Stimulated activated effector memory CD8-positive, alpha-beta T cell treated with anti-CD3 and anti-CD28 coated beads, Interleukin-12 subunit alpha, Interleukin-12 subunit beta, amount 100 ng/mL, for 72 hours (primary cell): ENCODE measurements around the gene AIFM2.
A peak's percentile ranks its signal among the peaks of the same experiment; 100 is the strongest.
"Not testable (repeated sequence)": the region's sequence is repeated elsewhere in the genome, so short reads cannot be mapped to it uniquely, and the experiment has no call there.

Experiments
- ATAC-seq: fragments of 150-1000 bp; cut with Tn5 transposase; 2 replicates; pipeline ENCODE4 v1.10.0; 2021
- DNase-seq, 2 donors: peaks; one replicate each; pipeline ENCODE4 v3.0.0; 2021 to 2022; ENCODE audit warnings: low spot score in 2 of 2
- H3K27ac Mint-ChIP-seq: one replicate; pipeline ENCODE4 v1.8.0; 2022; ENCODE audit warnings: mild to moderate bottlenecking, mixed read lengths
- H3K36me3 Mint-ChIP-seq: one replicate; pipeline ENCODE4 v1.8.0; 2022; ENCODE audit warnings: mild to moderate bottlenecking, mixed read lengths
- H3K4me1 Mint-ChIP-seq: one replicate; pipeline ENCODE4 v1.8.0; 2022; ENCODE audit warnings: mixed read lengths
- H3K4me3 Mint-ChIP-seq: one replicate; pipeline ENCODE4 v1.8.0; 2022; ENCODE audit warnings: mild to moderate bottlenecking, mixed read lengths
- H3K9me3 Mint-ChIP-seq: one replicate; pipeline ENCODE4 v1.8.0; 2022; ENCODE audit warnings: mixed read lengths

Gene AIFM2

GRCh38 chr10:70137927-70138883 is 5.6 kb upstream of the AIFM2 start:
- H3K36me3 Mint-ChIP-seq, result peaks cover 7% of the 10 kb centered on the region
- DNase-seq (no peak), ATAC-seq (no peak)
- H3K27ac Mint-ChIP-seq, result peak overlapping the region; percentile 57
- H3K9me3 Mint-ChIP-seq, result no peaks in the 10 kb centered on the region
- peaks cover 20% of the 10 kb centered on the region for H3K4me1 Mint-ChIP-seq
- H3K4me3 Mint-ChIP-seq, result no peak overlapping the region

- ATAC-seq (no peak), DNase-seq (no peak)
Measured at GRCh38 chr10:70137135-70137534, 4.5 kb upstream of the AIFM2 start.

GRCh38 chr10:70135684-70136083 is 3.1 kb upstream of the AIFM2 start:
- H3K27ac Mint-ChIP-seq, result no peak overlapping the region
- ATAC-seq (no peak), DNase-seq (no peak)
- H3K4me3 Mint-ChIP-seq, result no peak overlapping the region
- peaks cover 7% of the 10 kb centered on the region for H3K36me3 Mint-ChIP-seq
- no peaks in the 10 kb centered on the region for H3K9me3 Mint-ChIP-seq
- peaks cover 33% of the 10 kb centered on the region for H3K4me1 Mint-ChIP-seq

More at GRCh38 chr10:70137135-70137534, 4.5 kb upstream of the AIFM2 start:
- Mint-ChIP-seq H3K4me1 (peaks cover 19% of the 10 kb centered on the region), H3K27ac (peak overlapping the region; percentile 57), H3K36me3 (peaks cover 7% of the 10 kb centered on the region), H3K9me3 (no peaks in the 10 kb centered on the region), H3K4me3 (no peak overlapping the region)

GRCh38 chr10:70135046-70135445 is 2.4 kb upstream of the AIFM2 start:
- ATAC-seq (no peak), DNase-seq (no peak)
- Mint-ChIP-seq H3K4me3 (no peak overlapping the region), H3K9me3 (no peaks in the 10 kb centered on the region), H3K4me1 (peaks cover 33% of the 10 kb centered on the region), H3K27ac (no peak overlapping the region), H3K36me3 (peaks cover 12% of the 10 kb centered on the region)

GRCh38 chr10:70131560-70131937 is 1.1 kb downstream of the AIFM2 start:
- no peak for DNase-seq
- Mint-ChIP-seq H3K27ac (peak overlapping the region; percentile 98), H3K36me3 (peaks cover 17% of the 10 kb centered on the region), H3K4me3 (peak overlapping the region; percentile 89), H3K4me1 (peaks cover 28% of the 10 kb centered on the region), H3K9me3 (no peaks in the 10 kb centered on the region)
- ATAC-seq, result no peak

- DNase-seq (no peak), ATAC-seq (no peak)
- Mint-ChIP-seq H3K4me3 (peak overlapping the region; percentile 89), H3K4me1 (peaks cover 26% of the 10 kb centered on the region), H3K36me3 (peaks cover 17% of the 10 kb centered on the region), H3K9me3 (no peaks in the 10 kb centered on the region), H3K27ac (no peak overlapping the region)
Measured at GRCh38 chr10:70130878-70131559, 1.6 kb downstream of the AIFM2 start.

- no peak for DNase-seq
- H3K4me1 Mint-ChIP-seq, result peaks cover 20% of the 10 kb centered on the region
- peaks cover 27% of the 10 kb centered on the region for H3K36me3 Mint-ChIP-seq
- H3K27ac Mint-ChIP-seq, result no peak overlapping the region
- H3K9me3 Mint-ChIP-seq, result no peaks in the 10 kb centered on the region
- no peak overlapping the region for H3K4me3 Mint-ChIP-seq
- ATAC-seq, result no peak
Measured at GRCh38 chr10:70126700-70127395, 5.8 kb downstream of the AIFM2 start.

GRCh38 chr10:70125918-70126552 is 6.6 kb downstream of the AIFM2 start:
- Mint-ChIP-seq H3K9me3 (no peaks in the 10 kb centered on the region), H3K4me3 (no peak overlapping the region), H3K4me1 (peaks cover 12% of the 10 kb centered on the region), H3K27ac (no peak overlapping the region), H3K36me3 (peaks cover 33% of the 10 kb centered on the region)
- ATAC-seq (no peak), DNase-seq (no peak)

- ATAC-seq (no peak), DNase-seq (no peak)
- no peaks in the 10 kb centered on the region for H3K9me3 Mint-ChIP-seq
- H3K36me3 Mint-ChIP-seq, result peaks cover 38% of the 10 kb centered on the region
- no peak overlapping the region for H3K27ac Mint-ChIP-seq
- no peak overlapping the region for H3K4me3 Mint-ChIP-seq
- H3K4me1 Mint-ChIP-seq, result peaks cover 9% of the 10 kb centered on the region
Measured at GRCh38 chr10:70124918-70125317, 7.7 kb downstream of the AIFM2 start.

GRCh38 chr10:70124415-70124814 is 8.2 kb downstream of the AIFM2 start:
- Mint-ChIP-seq H3K36me3 (peaks cover 38% of the 10 kb centered on the region), H3K4me3 (no peak overlapping the region), H3K9me3 (no peaks in the 10 kb centered on the region), H3K4me1 (peaks cover 9% of the 10 kb centered on the region), H3K27ac (no peak overlapping the region)
- no peak for ATAC-seq
- DNase-seq, result no peak

GRCh38 chr10:70123817-70124216 is 8.8 kb downstream of the AIFM2 start:
- Mint-ChIP-seq H3K9me3 (no peaks in the 10 kb centered on the region), H3K27ac (peak overlapping the region; percentile 20)
- no peak for DNase-seq

GRCh38 chr10:70123166-70123565 is 9.5 kb downstream of the AIFM2 start:
- not testable (repeated sequence) for H3K4me3 Mint-ChIP-seq, ATAC-seq, DNase-seq, H3K9me3 Mint-ChIP-seq, H3K4me1 Mint-ChIP-seq
- Mint-ChIP-seq H3K27ac (peak overlapping the region; percentile 20), H3K36me3 (peaks cover 48% of the 10 kb centered on the region)

More at GRCh38 chr10:70123817-70124216, 8.8 kb downstream of the AIFM2 start:
- Mint-ChIP-seq H3K4me1 (peaks cover 9% of the 10 kb centered on the region), H3K4me3 (no peak overlapping the region), H3K36me3 (peaks cover 44% of the 10 kb centered on the region)
- ATAC-seq, result no peak

- Mint-ChIP-seq H3K36me3 (peaks cover 50% of the 10 kb centered on the region), H3K9me3 (no peaks in the 10 kb centered on the region), H3K4me3 (no peak overlapping the region), H3K27ac (no peak overlapping the region), H3K4me1 (peaks cover 9% of the 10 kb centered on the region)
- ATAC-seq (no peak), DNase-seq (no peak)
Measured at GRCh38 chr10:70122742-70123141, 9.9 kb downstream of the AIFM2 start.

- H3K36me3 Mint-ChIP-seq, result peaks cover 51% of the 10 kb centered on the region
- ATAC-seq (no peak), DNase-seq (no peak)
- H3K9me3 Mint-ChIP-seq, result no peaks in the 10 kb centered on the region
- no peak overlapping the region for H3K27ac Mint-ChIP-seq
- no peak overlapping the region for H3K4me3 Mint-ChIP-seq
- H3K4me1 Mint-ChIP-seq, result peaks cover 13% of the 10 kb centered on the region
Measured at GRCh38 chr10:70121281-70121949, 11.2 kb downstream of the AIFM2 start.
